GM18867 (cell line): ENCODE measurements around the gene TUBB.
"Not testable (repeated sequence)": the region's sequence is repeated elsewhere in the genome, so short reads cannot be mapped to it uniquely, and the experiment has no call there.

Source experiments
- ATAC-seq: cut with Tn5 transposase; IDR thresholded peaks from one replicate; pipeline ENCODE4 v1.9.1; 2021; ENCODE audit warnings: mild to moderate bottlenecking, moderate library complexity; ENCODE audit not compliant: unreplicated experiment

TUBB gene

DNA sequence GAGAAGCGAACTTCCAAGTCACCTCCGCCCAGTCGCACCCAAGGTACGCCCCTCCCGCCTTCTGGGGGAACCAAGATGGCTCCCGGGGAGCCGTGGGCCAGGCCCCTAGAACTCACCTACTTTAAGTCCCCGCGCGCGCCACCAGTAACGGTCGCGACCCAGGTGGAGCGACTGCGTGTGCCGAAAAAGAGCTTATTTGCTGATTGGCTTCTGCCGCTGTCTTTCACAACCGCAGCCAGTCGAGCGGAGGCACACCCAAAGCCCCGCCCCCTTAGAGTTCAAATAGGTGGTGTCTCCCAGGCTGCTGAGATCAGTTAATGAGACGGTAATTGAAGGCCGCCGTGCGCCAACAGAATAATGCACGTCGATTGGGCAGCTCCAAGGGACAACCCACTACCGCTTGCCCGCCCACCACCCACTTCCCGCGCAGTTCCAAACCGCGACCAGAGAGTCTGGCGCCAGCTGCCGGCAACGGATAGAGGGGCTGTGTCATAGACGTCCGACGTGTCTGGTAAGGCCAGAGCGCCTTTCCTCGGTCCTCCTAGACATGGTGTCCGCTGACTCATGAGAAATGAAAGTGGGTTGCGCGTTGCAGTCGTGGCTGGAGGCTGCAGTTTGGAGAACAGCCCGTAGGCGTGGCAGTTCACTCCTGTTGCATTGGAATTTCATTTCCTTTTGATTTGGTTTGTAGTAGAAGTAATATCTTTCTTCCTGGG lies 2.9 kb upstream of the TUBB start, which contains the start of gene MDC1:
MDC1 (minus strand) TSS at position 153 of the 716 bp plus-strand sequence. CDS start 2,106 bp downstream, outside the sequence.
- peak; percentile 64 for ATAC-seq

GRCh38 chr6:30717845-30718720 lies 2.1 kb upstream of the TUBB start:
- ATAC-seq, result not testable (repeated sequence)

DNA sequence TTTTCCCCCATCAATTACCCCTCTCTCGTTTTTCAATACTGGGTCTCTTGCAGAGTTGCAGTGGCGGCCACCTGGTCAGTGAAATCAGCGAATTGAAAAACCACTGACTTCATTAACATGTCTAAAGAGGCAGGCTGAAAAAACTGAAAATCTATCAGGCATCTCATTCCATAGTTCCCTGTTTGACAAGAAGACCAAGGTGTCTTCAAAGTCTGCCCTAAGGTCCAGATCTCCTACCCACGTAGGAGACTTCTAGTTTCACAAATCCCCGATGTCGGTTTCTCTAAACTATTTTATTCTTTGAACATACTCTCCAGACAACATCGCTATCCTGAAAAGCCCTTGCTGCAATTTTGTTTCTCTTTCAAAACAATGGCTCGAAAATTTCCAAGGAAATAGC lies 796 bp upstream of the TUBB start:
- ATAC-seq, result no peak

DNA sequence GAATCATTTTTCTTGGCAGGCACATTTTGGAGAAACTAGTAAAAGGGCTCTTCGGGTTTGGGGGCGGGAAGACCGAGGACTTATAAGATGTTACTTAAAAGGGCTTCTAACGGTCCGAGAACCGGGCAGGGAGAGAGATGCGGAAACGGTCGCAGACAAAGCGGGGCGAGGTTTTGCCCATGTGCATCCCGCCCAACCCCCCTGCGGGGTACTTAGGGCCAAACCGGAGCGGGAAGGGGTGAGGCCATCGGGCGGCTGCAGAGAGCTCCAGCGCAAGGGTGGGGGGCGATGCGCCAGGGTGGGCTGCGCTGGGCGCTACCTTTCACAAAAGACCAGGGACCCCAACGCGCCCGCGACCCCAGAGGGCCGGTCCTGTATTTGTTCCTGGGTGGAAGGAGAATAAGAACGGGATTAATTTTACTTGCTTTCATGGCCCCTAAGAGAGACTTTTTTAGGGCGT lies 616 bp downstream of the TUBB start:
- no peak for ATAC-seq

GRCh38 chr6:30721198-30722024 lies 1.3 kb downstream of the TUBB start:
- peak; percentile 24 for ATAC-seq

GRCh38 chr6:30722025-30722279 lies 1.8 kb downstream of the TUBB start:
- ATAC-seq, result not testable (repeated sequence)

DNA sequence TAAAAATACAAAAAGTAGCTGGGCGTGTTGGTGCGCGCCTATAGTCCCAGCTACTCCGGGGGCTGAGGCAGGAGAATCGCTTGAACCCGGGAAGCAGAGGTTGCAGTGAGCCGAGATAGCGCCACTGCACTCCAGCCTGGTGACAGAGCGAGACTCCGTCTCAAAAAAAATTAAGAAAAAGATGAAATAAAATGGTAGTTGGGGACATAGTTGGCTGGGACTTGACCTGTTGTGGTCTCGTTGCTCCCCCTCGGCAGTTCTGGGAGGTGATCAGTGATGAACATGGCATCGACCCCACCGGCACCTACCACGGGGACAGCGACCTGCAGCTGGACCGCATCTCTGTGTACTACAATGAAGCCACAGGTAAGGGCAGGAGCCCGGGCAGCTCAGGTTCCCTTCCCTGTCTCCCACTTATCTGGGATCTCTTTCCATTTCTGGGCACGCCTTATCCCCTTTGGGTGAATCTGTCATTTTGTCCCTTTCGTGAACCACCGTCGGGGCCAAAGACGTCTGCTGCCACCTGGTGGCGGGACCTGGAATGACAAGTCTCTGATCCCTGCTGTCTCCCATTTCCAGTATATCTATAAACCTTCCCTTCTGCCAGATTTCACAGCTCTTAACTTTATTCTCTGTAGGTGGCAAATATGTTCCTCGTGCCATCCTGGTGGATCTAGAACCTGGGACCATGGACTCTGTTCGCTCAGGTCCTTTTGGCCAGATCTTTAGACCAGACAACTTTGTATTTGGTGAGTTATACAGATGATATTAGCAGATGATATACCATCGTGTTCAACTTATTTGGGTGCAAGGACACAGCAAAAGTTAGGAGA lies 2.3 kb downstream of the TUBB start:
- ATAC-seq, result peak; percentile 21

DNA sequence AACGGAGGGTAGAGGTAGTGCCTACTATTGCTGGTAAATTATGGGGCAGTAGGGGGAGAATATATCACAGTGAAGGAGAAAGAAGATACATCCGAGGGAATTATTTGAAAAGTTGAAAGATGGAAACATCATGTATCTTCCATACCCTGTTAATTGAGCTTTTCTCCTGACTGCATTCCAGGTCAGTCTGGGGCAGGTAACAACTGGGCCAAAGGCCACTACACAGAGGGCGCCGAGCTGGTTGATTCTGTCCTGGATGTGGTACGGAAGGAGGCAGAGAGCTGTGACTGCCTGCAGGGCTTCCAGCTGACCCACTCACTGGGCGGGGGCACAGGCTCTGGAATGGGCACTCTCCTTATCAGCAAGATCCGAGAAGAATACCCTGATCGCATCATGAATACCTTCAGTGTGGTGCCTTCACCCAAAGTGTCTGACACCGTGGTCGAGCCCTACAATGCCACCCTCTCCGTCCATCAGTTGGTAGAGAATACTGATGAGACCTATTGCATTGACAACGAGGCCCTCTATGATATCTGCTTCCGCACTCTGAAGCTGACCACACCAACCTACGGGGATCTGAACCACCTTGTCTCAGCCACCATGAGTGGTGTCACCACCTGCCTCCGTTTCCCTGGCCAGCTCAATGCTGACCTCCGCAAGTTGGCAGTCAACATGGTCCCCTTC lies 3.1 kb downstream of the TUBB start:
- not testable (repeated sequence) for ATAC-seq

DNA sequence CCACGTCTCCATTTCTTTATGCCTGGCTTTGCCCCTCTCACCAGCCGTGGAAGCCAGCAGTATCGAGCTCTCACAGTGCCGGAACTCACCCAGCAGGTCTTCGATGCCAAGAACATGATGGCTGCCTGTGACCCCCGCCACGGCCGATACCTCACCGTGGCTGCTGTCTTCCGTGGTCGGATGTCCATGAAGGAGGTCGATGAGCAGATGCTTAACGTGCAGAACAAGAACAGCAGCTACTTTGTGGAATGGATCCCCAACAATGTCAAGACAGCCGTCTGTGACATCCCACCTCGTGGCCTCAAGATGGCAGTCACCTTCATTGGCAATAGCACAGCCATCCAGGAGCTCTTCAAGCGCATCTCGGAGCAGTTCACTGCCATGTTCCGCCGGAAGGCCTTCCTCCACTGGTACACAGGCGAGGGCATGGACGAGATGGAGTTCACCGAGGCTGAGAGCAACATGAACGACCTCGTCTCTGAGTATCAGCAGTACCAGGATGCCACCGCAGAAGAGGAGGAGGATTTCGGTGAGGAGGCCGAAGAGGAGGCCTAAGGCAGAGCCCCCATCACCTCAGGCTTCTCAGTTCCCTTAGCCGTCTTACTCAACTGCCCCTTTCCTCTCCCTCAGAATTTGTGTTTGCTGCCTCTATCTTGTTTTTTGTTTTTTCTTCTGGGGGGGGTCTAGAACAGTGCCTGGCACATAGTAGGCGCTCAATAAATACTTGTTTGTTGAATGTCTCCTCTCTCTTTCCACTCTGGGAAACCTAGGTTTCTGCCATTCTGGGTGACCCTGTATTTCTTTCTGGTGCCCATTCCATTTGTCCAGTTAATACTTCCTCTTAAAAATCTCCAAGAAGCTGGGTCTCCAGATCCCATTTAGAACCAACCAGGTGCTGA lies 3.9 kb downstream of the TUBB start:
- not testable (repeated sequence) for ATAC-seq

- ATAC-seq, result no peak
Measured at GRCh38 chr6:30724906-30725667, 4.9 kb downstream of the TUBB start.

GRCh38 chr6:30725713-30726505 lies 5.8 kb downstream of the TUBB start:
- ATAC-seq, result no peak

DNA sequence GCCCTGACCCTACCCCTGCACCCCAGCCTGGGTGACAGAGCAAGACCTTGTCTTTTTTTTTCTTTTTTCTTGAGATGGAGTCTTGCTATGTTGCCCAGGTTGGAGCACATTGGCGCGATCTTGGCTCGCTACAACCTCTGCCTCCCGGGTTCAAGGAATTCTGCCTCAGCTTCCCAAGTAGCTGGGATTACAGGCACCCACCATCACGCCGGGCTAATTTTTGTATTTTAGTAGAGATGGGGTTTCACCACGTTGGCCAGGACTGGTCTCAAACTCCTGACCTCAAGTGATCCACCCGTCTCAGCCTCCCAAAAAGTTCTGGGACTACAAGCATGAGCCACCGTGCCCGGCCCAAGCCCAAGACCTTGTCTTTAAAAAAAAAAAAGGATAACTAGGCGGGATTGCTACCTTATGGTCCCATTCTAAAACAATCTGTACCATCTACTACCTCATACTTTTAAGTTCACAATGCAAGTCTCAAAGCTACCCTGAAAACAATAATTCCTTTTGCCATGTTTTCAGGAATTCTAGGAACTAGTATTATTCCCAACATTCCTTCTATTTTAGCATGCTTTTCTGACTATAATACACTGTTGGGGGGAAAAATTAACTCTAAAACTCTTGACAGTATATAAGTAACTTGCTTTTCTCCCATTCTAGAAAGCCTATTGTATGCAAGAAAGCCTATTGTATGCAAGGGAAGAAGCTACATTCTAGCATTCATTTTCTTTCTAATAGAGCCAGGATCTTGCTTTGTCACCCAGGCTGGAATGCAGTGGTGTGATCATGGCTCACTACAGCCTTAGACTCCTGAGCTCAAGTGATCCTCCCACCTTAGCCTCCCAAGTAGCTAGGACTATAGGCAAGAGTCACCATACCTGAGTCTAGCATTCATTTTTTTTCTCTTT lies 6.6 kb downstream of the TUBB start:
- ATAC-seq, result no peak

DNA sequence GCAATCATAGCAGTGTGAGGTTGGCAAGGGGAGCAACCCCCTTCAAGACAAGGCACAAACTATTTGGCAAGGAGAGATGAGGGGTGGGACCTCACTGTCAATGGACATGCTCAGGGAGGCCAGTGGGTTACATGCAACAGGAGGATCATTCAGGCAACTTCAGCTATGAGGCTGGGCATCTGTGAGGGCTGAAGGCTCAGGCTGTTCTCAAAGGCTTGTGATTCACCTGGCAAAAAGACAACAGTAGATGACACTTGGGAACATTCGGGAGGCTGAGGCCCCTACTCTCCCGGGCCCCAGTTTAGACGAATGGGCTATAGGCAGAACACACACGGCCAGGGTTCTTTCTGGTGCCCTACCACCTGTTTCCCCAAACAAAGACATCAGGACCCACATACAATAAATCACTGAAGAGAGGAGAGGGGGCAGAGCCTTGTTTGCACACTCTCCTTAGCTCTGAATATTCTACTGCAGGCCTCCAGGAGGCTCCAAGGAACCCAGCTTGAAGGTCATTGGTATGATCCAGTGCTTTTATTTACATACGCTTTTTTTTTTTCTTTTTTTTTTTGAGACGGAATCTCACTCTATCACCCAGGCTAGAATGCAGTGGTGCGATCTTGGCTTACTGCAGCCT lies 7.9 kb downstream of the TUBB start:
- ATAC-seq, result no peak

GRCh38 chr6:30730601-30731435 lies 10.7 kb downstream of the TUBB start:
- ATAC-seq, result no peak
